Erythroblast (primary cell): ENCODE data around the gene ADARB2.

Experiments
- GATA1 ChIP-seq: IDR thresholded peaks from 2 replicates; pipeline ENCODE4 v1.6.1; 2011; ENCODE audit warnings: low read depth, mild to moderate bottlenecking, control low read depth, low read length, moderate library complexity
- POLR2A ChIP-seq: IDR thresholded peaks from 2 replicates; pipeline ENCODE4 v1.6.1; 2011; ENCODE audit warnings: mild to moderate bottlenecking, low read length

- no peak for TF ChIP-seq POLR2A
- no peak for TF ChIP-seq GATA1
Measured at GRCh38 chr10:1406967-1407945, 330.1 kb downstream of the ADARB2 start.
